Measurements from ENCODE around the gene COG4.
"Not testable (repeated sequence)": the region's sequence is repeated elsewhere in the genome, so short reads cannot be mapped to it uniquely, and the experiment has no call there.

COG4 gene

GRCh38 chr16:70524399-70524825, 1.1 kb upstream of the COG4 start:
- DNase-seq, result not testable (repeated sequence)

DNA sequence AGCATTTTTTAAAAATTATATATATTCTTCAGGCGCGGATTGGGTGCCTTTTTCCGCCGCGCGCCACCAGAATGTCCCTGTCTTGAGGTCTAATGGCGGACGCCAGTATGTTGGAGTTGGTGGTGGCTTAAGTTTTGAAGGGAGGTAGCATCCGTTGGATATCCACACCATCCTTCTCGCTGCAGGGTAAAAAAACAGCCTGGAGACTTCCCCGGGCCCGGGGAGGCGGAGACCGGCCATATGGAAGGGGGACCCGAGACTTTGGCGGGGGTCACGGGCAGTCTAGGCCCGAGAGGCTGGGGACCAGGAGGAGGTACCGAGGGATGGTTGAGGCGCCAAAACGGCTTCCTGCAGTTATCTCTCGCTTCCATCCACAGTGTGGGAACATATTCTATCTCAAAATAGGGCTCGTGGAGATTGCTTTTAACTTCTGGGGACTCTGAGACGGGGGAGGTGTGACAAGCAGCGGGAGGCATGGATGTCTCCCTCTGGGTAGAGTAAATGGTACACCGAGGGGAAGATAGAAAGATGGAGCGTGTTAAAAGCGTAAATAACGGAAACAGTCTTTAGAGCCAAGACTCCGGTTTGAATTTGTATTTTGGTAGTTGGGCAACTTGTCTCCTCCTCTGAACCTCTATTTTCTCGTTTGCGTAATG, 517 bp upstream of the COG4 start, which contains the start of gene SF3B3:
TSS of gene SF3B3 (plus strand) at position 74 of the 656 bp plus-strand sequence. CDS start 2,841 bp downstream, outside the sequence.
- peak; percentile 60 to 73 for DNase-seq

- DNase-seq, result no peak
Observed at GRCh38 chr16:70522216-70523075, 908 bp downstream of the COG4 start.

DNA sequence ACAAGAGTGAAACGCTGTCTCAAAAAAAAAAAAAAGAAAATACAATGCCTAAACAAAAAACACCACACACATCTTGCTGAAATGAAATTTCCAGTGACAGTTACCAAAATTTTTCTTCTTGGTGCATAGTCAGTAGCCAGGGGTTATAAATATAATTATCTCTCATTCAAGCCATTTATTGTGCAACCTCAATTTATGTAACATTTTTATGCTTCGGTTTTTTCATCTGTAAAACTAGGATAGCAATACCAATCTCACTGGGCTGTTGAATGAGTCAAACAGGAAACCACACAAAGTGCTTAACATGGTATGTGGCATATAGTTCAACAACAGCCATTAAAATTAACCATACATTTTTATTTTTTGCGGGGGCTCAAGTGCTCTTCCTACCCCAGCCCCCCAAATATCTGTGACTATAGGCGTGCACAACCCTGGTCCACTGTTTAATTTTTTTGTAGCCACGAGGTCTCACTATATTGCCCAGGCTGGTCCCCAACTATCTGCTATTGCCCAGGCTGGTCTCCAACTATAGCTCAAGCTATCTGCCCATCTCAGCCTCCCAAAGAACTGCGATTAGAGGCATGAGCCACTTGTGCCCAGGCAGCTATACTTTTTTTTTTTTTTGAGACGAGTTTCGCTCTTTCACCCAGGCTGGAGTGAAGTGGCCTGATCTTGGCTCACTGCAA, 2.6 kb downstream of the COG4 start:
- DNase-seq, result no peak

DNA sequence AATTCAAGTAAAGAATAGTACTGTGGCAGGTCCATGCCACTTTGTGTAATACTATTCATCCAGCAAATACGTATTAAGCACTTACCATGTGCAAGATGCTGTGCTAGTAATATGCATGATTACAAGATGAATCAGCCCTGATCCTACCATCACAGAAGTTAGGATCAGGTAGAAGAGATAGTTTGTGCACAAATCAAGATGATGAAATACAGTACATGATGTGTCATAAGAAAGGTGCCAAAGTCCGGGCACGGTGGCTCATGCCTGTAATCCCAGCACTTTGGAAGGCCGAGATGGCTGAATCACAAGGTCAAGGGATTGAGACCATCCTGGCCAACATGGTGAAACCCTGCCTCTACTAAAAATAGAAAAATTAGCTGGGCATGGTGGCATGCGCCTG, 10.9 kb downstream of the COG4 start:
- DNase-seq, result no peak

GRCh38 chr16:70511833-70512232, 11.5 kb downstream of the COG4 start:
- no peak for DNase-seq

DNA sequence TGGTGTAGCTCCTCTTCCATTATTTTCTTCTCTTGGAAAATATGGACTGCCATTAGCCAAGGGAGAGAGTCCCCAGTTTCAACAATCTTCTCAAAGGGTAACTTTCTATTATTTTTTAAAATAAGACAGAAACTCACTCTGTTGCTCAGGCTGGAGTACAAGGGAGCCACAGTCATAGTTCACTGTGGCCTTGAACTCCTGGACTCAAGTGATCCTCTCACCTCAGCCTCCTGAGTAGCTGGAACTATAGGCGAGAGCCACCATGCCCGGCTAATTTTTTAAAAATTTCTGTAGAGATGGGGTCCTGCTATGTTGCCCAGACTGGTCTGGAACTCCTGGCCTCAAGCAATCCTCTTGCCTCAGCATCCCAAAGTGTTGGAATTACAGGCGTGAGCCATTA, 13.1 kb downstream of the COG4 start:
- no peak for DNase-seq

DNA sequence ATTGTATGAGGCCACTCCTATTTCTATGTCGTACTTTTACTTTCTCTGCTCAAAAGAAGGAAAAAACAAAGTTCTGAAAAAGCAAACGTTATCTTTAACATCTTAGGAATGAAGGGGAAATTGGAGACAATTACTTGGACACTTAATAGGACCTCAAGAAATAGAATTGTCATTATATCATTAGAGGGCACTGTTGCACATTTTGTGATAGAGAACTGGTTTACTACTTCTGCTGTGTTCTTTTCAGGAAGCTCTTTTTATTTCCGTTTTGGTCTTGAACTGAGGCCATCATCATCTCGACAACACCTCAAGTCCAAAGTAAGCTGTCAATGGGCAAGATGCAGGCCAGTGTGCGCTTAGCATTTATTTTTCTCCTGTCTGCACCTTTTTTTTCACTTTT, 14.6 kb downstream of the COG4 start:
- DNase-seq, result no peak

GRCh38 chr16:70496513-70496912, 26.8 kb downstream of the COG4 start:
- no peak for DNase-seq

DNA sequence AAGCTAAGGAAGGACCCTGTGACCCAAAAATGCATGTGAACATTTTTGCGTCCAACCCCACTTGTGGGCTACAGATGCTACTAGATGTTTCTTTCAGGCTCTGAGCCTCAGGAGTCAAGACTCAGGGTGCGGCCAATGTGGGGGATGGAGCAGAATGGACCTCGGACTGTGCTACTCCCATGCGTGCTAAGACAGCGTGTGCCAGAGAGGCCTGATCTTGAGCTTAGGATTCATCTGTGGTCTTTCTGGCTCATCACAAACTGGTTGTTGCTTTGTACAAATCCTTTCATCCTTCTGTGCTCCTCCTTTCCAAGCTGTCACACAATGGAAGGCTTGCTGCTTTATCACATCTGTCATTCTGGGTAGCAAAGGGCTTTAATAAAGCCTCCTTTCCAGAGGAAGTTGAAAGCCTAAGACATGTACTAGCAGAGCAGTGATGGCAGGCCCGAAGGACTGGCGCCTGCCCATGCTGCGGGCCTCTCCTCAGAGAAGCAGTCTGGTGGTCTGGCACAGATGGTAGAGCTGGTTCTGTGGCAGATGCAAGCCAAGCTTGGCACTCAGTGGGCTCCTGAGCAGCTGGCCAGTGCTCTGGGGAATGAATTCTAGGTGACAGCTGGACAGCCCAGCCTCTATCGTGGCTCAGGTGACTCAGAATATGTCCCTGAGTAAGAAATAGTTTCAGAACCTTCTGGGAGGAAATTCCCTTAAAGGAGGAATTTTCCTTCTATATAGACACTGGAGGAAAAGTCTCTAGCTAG, 27.8 kb downstream of the COG4 start:
- no peak for DNase-seq

DNA sequence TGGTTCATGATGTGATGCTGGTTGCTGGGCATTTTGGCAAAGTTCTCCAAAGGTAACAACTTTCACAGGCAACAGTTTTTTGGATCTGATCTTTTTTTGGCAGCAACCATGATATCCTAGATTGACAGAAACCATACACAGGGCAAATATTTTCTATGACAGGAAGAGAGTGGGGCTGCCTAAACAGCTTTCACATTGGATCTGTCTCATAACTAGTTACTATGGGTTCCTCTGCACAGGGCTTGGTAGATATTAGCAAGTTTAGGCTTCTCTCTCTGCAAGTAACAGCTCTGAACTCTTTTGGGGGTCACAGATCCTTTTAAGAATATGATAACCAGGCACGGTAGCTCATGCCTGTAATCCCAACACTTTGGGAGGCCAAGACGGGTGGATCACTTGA, 28.6 kb downstream of the COG4 start:
- no peak for DNase-seq

DNA sequence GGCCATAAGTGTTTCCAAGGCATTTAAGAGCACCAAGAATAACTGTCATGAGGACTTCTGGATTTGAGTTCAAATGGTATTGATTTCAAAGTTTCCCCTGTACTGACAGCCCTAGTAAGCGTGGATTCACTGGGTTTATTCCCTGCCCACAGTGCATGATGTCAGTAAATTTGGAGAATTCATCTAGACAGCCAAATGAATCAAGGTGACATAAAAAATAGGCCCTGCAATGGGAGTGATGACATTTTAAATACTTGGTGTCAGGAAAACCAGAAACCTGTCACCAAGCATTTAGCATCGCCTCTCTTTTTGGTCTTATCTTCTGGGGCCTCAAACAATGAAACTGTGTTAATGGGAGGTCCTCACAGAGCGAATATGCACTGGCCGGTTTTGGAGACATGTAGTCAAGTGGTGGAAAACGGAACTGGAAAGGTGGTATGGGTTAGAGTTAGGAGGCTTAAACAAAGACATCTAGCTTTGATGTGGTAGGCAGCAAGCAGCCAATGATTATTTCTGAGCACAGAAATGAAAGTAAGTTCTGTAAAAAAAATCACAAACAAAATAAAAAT, 29.1 kb downstream of the COG4 start:
- DNase-seq, result no peak

DNA sequence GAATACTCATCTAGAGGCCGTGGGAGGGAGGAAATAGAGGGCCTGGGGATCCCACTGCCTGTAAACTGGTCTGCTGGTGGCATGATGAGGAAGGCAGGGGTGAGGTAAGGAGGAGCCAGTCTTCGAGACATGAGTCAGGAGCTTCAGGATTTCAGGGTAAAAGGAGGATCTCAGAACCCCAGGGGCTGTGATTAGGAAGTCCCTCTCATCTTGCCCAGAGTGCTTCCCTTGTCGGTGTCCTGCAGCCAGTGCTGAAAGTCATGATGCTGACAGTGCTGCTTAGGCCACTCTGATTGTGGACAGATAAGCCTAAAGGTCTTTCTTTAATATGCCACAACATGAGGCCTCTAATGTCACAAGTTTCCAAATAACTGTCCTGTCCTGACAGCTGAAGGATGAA, 29.6 kb downstream of the COG4 start:
- DNase-seq, result no peak

DNA sequence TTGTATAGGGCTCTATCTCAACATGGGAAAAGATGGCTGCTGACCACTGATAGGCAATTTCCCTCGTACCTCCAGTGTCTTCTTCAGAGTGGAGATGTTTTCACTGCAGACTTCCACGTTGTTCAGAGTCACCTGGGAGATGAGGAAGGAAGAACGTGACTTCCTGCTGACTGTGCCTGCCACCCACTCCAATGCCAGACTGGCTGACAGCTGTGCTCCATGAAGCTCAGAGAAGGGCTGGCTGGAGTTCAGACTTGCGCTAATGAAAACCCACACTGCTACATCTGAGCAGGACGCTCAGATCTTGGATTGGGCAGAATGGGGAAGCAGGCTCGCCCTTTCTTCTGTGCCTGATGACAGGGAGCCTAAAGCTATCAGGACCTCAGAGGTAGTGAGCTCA, 33.1 kb downstream of the COG4 start:
- no peak for DNase-seq

GRCh38 chr16:70484867-70485266, 38.5 kb downstream of the COG4 start:
- no peak for DNase-seq

DNA sequence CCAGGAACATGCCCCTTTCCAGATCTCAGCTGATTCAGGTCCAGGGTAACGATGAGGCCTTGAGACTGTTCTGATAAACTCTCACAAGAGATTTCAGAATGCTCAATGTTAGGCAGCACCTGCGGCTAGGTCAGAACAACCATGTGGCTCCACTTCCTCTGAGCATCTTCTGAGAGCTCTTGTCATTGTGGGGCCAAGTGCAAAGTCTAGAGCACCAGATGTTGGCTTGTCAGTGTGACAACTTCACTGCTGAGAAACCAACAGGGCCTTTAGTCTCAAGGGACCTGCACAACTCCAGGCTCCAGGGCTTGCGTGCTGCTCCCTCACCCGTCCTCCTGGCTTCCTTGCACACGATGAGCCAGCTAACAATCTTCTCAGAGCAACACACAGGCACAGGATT, 39.9 kb downstream of the COG4 start:
- no peak for DNase-seq

DNA sequence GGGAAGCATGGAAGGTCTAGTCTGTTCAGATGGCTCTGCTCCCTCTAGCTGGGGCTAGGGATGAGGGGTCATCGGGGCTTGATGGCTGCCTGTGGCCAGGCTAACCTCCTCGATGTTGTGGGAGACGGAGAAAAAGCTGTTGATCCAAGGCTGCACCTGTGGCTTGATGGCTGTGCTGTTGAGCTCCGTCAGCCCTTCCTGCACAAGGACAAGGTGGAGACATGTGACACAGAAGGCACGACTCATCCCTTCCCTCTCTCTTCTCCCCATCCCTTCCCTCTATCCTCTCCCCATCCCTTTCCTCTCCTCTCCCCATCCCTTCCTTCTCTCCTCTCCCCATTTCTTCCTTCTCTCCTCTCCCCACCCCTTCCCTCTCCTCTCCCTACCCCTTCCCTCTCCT, 40.7 kb downstream of the COG4 start:
- no peak for DNase-seq

DNA sequence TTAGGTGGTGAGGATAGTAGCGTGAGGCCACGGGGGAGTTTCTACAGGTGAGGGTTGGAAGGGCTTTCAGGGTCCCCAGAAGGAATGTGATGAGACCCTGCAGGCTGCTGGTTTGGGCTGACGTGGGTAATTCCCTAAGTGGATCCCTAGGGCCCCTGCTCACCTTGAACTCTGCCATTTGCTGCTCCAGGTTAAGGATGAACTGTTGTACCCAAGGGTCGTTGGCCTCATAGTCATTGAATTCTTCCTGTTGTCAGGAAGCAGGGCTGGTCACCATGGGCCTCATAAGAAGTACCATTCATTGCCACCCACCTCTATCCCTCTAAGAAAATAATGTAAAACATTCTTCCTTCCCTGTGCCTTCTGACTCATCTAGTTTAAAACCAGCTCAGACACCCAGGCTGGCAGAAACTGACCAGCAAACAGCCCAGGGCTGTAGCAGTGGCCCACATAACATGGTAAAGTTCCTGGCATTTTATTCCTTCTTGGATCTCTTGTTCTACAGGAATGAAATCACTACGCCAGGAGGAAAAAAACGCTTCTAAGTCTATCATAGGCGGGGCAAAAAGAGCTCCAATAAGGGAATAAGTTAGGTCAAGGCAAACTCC, 41.3 kb downstream of the COG4 start:
- DNase-seq, result no peak

- DNase-seq, result no peak
Observed at GRCh38 chr16:70480127-70481105, 42.9 kb downstream of the COG4 start.

- DNase-seq, result no peak
Observed at GRCh38 chr16:70478912-70479341, 44.4 kb downstream of the COG4 start.

DNA sequence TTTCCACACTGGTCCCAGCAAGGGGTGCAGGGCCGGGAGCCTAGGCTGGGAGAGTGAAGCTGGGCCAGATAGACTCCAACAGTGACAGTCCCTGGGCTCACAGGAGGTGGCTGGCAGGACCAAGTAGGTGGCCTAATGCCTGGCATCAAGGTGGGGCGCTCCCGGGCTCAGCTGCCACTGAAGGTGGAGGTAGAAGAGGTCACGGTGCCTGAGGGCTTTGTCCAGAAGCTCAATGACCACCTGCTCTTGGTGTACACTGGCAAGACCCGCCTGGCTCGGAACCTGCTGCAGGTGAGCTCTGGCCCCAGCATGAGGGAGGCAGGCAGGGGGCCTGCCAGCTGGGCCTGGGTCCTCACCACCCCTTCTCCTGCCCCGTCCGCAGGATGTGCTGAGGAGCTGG, 45.2 kb downstream of the COG4 start:
- no peak for DNase-seq
